K562 (cell line): Measurements from ENCODE around the gene NDST3.

Source experiments
- FOSL1 ChIP-seq: fragments of 200-800 bp; sonication (Bioruptor generic); conservative IDR thresholded peaks from 2 replicates; pipeline ENCODE4 v1.6.1; 2016; ENCODE audit warnings: missing genetic modification characterization, missing compliant biosample characterization
- NR3C1 ChIP-seq: sonication (generic); formaldehyde crosslinking; IDR thresholded peaks from 2 replicates; pipeline ENCODE4 v1.8.1; 2022; ENCODE audit warnings: missing genetic modification reagents
- YBX1 ChIP-seq: fragments of 450-650 bp; IDR thresholded peaks from 2 replicates; pipeline ENCODE4 v1.7.1; 2016; ENCODE audit warnings: mild to moderate bottlenecking
- ZFPM2 ChIP-seq: fragments of 250-450 bp; sonication (Bioruptor Pico); IDR thresholded peaks from 2 replicates; pipeline ENCODE4 v1.5.1; 2022; ENCODE audit warnings: mild to moderate bottlenecking
- ZKSCAN1 ChIP-seq: fragments of 150-350 bp; IDR thresholded peaks from 2 replicates; pipeline ENCODE4 v1.6.1; 2016; ENCODE audit warnings: low read depth, low read length
- ZNF311 ChIP-seq: fragments of 250-450 bp; sonication (Bioruptor Pico); IDR thresholded peaks from 2 replicates; pipeline ENCODE4 v1.4.0; 2020; ENCODE audit warnings: mild to moderate bottlenecking, moderate library complexity
- TF ChIP-seq, protein P1 (sequence below): sonication (generic); formaldehyde crosslinking; IDR thresholded peaks from 2 replicates; pipeline ENCODE4 v1.5.0; 2020; ENCODE audit warnings: missing genetic modification reagents
- TF ChIP-seq, protein P2 (sequence below), 3 experiments: IDR thresholded peaks in 2 of 3; conservative IDR thresholded peaks in 1 of 3; 2 replicates each; pipeline ENCODE4 v1.5.1; 2011 to 2012; ENCODE audit warnings: low read length in 3 of 3, mild to moderate bottlenecking in 3 of 3, control low read depth in 2 of 3, improper control_type of control experiment in 1 of 3, inconsistent platforms in 1 of 3, low read depth in 1 of 3, mixed read lengths in 1 of 3, moderate library complexity in 1 of 3; ENCODE audit not compliant: insufficient read depth in 2 of 3
- TF ChIP-seq, protein P3 (sequence below): sonication (generic); formaldehyde crosslinking; IDR thresholded peaks from 2 replicates; pipeline ENCODE4 v1.8.0; 2022; ENCODE audit warnings: missing genetic modification reagents, mild to moderate bottlenecking, borderline replicate concordance
- TF ChIP-seq, protein P4 (sequence below): fragments of 450-650 bp; IDR thresholded peaks from 2 replicates; pipeline ENCODE4 v1.6.1; 2016; ENCODE audit warnings: low read depth

DNA sequence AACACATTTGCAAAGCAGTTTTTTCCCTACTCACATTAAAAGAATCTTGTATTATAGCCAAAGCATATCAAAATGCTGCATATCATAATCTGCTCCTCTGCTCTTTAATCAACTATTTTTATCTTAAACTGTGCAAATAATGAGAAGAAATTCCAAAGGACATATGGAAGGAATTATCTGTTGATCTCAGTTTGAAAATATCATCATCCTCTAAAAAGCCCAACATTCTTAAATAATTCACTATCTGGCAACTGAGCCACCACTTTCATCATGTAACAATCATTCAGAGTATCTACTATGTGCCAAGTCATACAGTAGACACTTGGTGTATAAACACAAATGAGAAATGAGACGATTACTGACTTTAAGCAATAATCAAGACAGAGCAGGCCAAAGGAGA lies 255.5 kb downstream of the NDST3 start:
- no peak for TF ChIP-seq ZFPM2 (CRISPR knock-in tag)
- TF ChIP-seq, protein P1, sequence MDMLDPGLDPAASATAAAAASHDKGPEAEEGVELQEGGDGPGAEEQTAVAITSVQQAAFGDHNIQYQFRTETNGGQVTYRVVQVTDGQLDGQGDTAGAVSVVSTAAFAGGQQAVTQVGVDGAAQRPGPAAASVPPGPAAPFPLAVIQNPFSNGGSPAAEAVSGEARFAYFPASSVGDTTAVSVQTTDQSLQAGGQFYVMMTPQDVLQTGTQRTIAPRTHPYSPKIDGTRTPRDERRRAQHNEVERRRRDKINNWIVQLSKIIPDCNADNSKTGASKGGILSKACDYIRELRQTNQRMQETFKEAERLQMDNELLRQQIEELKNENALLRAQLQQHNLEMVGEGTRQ (CRISPR knock-in tag): no peak
- TF ChIP-seq, protein P2, sequence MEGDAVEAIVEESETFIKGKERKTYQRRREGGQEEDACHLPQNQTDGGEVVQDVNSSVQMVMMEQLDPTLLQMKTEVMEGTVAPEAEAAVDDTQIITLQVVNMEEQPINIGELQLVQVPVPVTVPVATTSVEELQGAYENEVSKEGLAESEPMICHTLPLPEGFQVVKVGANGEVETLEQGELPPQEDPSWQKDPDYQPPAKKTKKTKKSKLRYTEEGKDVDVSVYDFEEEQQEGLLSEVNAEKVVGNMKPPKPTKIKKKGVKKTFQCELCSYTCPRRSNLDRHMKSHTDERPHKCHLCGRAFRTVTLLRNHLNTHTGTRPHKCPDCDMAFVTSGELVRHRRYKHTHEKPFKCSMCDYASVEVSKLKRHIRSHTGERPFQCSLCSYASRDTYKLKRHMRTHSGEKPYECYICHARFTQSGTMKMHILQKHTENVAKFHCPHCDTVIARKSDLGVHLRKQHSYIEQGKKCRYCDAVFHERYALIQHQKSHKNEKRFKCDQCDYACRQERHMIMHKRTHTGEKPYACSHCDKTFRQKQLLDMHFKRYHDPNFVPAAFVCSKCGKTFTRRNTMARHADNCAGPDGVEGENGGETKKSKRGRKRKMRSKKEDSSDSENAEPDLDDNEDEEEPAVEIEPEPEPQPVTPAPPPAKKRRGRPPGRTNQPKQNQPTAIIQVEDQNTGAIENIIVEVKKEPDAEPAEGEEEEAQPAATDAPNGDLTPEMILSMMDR (IDR thresholded peaks at IDR 0.05 in 2 of 3, conservative IDR thresholded peaks at IDR 0.05 in 1 of 3; ENCODE audit: insufficient read depth in 2 of 3, low read depth in 1 of 3, low read length in 3 of 3): no peak
- TF ChIP-seq NR3C1 (CRISPR knock-in tag): no peak
- TF ChIP-seq FOSL1: no peak
- TF ChIP-seq, protein P3, sequence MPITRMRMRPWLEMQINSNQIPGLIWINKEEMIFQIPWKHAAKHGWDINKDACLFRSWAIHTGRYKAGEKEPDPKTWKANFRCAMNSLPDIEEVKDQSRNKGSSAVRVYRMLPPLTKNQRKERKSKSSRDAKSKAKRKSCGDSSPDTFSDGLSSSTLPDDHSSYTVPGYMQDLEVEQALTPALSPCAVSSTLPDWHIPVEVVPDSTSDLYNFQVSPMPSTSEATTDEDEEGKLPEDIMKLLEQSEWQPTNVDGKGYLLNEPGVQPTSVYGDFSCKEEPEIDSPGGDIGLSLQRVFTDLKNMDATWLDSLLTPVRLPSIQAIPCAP (CRISPR knock-in tag): no peak
- TF ChIP-seq YBX1: no peak
- TF ChIP-seq ZKSCAN1: no peak
- TF ChIP-seq, protein P4, sequence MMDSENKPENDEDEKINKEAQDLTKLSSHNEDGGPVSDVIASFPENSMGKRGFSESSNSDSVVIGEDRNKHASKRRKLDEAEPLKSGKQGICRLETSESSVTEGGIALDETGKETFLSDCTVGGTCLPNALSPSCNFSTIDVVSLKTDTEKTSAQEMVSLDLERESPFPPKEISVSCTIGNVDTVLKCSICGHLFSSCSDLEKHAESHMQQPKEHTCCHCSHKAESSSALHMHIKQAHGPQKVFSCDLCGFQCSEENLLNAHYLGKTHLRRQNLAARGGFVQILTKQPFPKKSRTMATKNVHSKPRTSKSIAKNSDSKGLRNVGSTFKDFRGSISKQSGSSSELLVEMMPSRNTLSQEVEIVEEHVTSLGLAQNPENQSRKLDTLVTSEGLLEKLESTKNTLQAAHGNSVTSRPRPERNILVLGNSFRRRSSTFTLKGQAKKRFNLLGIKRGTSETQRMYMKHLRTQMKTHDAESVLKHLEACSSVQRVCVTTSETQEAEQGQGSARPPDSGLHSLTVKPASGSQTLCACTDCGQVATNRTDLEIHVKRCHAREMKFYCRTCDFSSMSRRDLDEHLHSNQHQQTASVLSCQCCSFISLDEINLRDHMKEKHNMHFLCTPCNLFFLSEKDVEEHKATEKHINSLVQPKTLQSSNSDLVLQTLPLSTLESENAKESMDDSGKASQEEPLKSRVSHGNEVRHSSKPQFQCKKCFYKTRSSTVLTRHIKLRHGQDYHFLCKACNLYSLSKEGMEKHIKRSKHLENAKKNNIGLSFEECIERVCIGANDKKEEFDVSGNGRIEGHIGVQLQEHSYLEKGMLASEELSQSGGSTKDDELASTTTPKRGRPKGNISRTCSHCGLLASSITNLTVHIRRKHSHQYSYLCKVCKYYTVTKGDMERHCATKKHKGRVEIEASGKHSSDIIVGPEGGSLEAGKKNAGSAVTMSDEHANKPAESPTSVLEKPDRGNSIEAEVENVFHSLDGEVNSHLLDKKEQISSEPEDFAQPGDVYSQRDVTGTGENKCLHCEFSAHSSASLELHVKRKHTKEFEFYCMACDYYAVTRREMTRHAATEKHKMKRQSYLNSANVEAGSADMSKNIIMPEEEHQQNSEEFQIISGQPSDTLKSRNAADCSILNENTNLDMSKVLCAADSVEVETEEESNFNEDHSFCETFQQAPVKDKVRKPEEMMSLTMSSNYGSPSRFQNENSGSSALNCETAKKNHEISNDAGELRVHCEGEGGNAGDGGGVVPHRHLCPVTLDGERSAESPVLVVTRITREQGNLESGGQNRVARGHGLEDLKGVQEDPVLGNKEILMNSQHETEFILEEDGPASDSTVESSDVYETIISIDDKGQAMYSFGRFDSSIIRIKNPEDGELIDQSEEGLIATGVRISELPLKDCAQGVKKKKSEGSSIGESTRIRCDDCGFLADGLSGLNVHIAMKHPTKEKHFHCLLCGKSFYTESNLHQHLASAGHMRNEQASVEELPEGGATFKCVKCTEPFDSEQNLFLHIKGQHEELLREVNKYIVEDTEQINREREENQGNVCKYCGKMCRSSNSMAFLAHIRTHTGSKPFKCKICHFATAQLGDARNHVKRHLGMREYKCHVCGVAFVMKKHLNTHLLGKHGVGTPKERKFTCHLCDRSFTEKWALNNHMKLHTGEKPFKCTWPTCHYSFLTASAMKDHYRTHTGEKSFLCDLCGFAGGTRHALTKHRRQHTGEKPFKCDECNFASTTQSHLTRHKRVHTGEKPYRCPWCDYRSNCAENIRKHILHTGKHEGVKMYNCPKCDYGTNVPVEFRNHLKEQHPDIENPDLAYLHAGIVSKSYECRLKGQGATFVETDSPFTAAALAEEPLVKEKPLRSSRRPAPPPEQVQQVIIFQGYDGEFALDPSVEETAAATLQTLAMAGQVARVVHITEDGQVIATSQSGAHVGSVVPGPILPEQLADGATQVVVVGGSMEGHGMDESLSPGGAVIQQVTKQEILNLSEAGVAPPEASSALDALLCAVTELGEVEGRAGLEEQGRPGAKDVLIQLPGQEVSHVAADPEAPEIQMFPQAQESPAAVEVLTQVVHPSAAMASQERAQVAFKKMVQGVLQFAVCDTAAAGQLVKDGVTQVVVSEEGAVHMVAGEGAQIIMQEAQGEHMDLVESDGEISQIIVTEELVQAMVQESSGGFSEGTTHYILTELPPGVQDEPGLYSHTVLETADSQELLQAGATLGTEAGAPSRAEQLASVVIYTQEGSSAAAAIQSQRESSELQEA: no peak
- TF ChIP-seq ZNF311 (CRISPR knock-in tag): no peak
